Measurements from ENCODE around the gene MTX3. TPM values are rescaled to one million over a fixed set of nuclear protein-coding genes. Genes with fewer than 3 reads are reported as not detected.
A peak's percentile ranks its signal among the peaks of the same experiment; 100 is the strongest.

The MTX3 gene
- total RNA-seq, 6 experiments from 2014 or later = 4.4 to 9.1 (median 6.9) TPM

DNA sequence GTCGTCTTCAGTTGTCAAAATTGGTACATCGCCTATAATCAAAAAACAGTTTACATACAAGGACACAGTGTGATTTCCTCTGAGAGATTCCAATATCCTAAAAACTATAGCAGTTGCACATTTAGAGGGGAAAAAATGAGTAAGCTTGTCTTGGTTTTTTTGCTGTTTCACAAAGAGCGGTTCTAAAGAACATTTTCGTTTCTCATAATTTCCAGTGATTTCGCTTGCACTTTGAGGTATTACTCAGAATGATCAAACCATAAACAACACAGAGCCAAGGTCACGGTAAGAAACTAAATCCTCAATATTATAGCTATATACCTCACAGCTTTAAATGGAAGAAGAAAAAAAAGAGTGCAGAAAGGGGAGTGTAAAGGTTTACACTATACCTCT lies 861 bp downstream of the MTX3 start:
- H3K9me3 ChIP-seq = no peaks in the 10 kb centered on the region
- no peaks in the 10 kb centered on the region for H3K27me3 ChIP-seq
- ATAC-seq (no peak), DNase-seq (no peak)
- no peak overlapping the region for H3K27ac ChIP-seq
- 74% methylated on average over 6 of the region's 6 CpGs for WGBS (ENCODE audit: insufficient coverage, low coverage, low lambda C conversion rate, missing lambda C conversion rate)
- peaks cover 0 to 11% (median 3%) of the 10 kb centered on the region in 4 donors for H3K36me3 ChIP-seq
- intact Hi-C loops (cut with DNase I) = no loop called here
- TF ChIP-seq, protein P1, sequence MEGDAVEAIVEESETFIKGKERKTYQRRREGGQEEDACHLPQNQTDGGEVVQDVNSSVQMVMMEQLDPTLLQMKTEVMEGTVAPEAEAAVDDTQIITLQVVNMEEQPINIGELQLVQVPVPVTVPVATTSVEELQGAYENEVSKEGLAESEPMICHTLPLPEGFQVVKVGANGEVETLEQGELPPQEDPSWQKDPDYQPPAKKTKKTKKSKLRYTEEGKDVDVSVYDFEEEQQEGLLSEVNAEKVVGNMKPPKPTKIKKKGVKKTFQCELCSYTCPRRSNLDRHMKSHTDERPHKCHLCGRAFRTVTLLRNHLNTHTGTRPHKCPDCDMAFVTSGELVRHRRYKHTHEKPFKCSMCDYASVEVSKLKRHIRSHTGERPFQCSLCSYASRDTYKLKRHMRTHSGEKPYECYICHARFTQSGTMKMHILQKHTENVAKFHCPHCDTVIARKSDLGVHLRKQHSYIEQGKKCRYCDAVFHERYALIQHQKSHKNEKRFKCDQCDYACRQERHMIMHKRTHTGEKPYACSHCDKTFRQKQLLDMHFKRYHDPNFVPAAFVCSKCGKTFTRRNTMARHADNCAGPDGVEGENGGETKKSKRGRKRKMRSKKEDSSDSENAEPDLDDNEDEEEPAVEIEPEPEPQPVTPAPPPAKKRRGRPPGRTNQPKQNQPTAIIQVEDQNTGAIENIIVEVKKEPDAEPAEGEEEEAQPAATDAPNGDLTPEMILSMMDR (IDR thresholded peaks at IDR 0.05) = no peak
- no peak for TF ChIP-seq POLR2A (IDR thresholded peaks at IDR 0.05)
- peaks cover 0 to 8% (median 0%) of the 10 kb centered on the region in 4 donors for H3K4me1 ChIP-seq
- H3K4me3 ChIP-seq = peak overlapping the region; percentile 82 to 95 (median 94)

DNA sequence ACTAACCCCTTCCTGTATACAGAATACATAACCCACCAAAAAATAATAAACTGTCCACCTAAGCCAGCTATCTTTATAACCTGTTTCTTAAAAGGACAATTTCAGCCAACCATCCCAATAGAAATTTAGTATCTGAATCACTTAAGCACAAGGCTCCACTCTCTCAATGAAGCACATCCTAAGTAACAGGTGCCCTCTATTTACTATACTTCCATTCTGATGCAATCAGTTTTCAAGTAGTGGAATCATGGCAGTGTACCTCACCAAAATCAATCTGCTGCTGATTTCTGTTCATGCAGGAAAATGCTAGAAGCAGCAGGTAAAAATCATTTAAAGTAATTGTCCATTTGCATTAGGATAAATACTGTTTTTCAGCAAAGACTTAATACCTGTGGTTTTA lies 4.8 kb downstream of the MTX3 start:
- TF ChIP-seq, protein P1 (IDR thresholded peaks at IDR 0.05) = no peak
- no peak for TF ChIP-seq POLR2A (IDR thresholded peaks at IDR 0.05)
- Histone ChIP-seq H3K4me1 (peaks cover 0 to under 1% (median 0%) of the 10 kb centered on the region in 4 donors), H3K36me3 (peaks cover 0 to 32% (median 14%) of the 10 kb centered on the region in 4 donors), H3K9me3 (no peaks in the 10 kb centered on the region), H3K27me3 (no peaks in the 10 kb centered on the region), H3K27ac (no peak overlapping the region), H3K4me3 (no peak overlapping the region)
- intact Hi-C loops (cut with DNase I) = no loop called here
- ATAC-seq = no peak
- no peak for DNase-seq

DNA sequence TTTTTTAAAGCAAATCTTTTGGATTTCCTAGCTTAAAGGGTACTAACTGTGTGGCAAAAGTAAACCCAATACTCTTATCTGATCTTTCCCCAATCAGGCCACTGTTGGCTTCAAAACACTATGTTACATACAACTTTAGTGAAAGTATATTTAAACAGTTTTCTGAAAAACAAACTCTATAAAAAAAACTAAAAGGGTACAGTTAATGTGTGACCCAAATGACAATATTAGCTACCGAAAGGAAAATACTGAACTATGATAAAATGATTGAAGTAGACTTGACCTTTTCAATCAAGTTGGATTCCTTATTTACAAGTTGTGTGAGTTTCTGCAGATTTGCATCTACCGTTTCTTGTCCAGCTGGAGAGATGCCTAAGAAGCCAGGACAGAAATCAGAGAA lies 5.8 kb downstream of the MTX3 start:
- Histone ChIP-seq H3K9me3 (no peaks in the 10 kb centered on the region), H3K27ac (no peak overlapping the region), H3K27me3 (no peaks in the 10 kb centered on the region), H3K4me1 (no peaks in the 10 kb centered on the region), H3K4me3 (no peak overlapping the region), H3K36me3 (peaks cover 0 to 33% (median 14%) of the 10 kb centered on the region in 4 donors)
- 54% methylated on average over 2 of the region's 2 CpGs for WGBS (ENCODE audit: insufficient coverage, low coverage, low lambda C conversion rate, missing lambda C conversion rate)
- peak in 1 of 4 donors; percentile 45 for ATAC-seq
- no peak for DNase-seq
- intact Hi-C loops (cut with DNase I) = no loop called here
- TF ChIP-seq, protein P1 (IDR thresholded peaks at IDR 0.05) = no peak
- TF ChIP-seq POLR2A (IDR thresholded peaks at IDR 0.05) = no peak

DNA sequence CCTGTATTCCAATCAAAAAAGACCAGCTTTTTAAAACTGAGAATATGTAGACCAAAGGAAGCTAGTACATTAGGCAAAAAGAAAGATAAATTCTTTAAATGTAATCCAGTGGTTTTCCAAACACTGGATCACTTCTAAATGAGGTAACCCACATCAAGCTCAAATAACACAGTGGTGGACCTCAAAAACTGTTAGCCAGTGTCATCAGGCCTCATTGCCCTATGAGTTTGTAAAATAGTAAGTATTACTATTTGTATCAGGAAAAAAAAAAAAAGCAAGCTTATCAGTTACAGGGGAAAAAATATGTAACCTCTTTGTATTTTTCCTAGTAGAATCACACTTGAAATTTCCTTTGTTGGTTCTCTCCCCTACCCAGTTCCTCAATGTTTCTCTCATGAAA lies 6.7 kb downstream of the MTX3 start:
- no peaks in the 10 kb centered on the region for H3K4me1 ChIP-seq
- no peak overlapping the region for H3K27ac ChIP-seq
- no peak overlapping the region for H3K4me3 ChIP-seq
- no peak for ATAC-seq
- H3K27me3 ChIP-seq = no peaks in the 10 kb centered on the region
- DNase-seq = no peak
- H3K9me3 ChIP-seq = no peaks in the 10 kb centered on the region
- peaks cover 0 to 33% (median 14%) of the 10 kb centered on the region in 4 donors for H3K36me3 ChIP-seq
- intact Hi-C loops (cut with DNase I) = no loop called here
- TF ChIP-seq, protein P1 (IDR thresholded peaks at IDR 0.05) = no peak
- no peak for TF ChIP-seq POLR2A (IDR thresholded peaks at IDR 0.05)

DNA sequence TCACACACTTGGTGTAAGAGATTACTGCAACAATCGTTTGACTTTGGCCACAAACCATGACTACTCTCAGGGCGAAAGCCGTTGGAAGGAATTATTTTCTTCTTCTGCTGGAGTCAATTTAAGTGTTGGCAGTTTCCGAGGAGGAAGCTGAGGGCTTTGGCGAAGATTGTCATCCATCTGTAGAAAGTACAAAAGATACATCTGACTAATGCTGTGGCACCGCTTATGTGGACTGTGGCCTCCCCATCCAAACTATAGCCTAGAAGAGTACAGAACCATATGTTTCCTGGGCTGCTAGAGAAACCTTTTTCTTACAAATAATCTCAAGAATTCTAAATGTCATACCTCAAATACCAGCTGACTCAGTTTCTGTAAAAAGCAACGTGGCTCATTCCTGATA lies 7.4 kb downstream of the MTX3 start:
- DNase-seq (no peak), ATAC-seq (no peak)
- H3K4me3 ChIP-seq = no peak overlapping the region
- intact Hi-C loops (cut with DNase I) = no loop called here
- H3K9me3 ChIP-seq = no peaks in the 10 kb centered on the region
- H3K27ac ChIP-seq = no peak overlapping the region
- TF ChIP-seq, protein P1 (IDR thresholded peaks at IDR 0.05) = no peak
- H3K27me3 ChIP-seq = no peaks in the 10 kb centered on the region
- H3K4me1 ChIP-seq = no peaks in the 10 kb centered on the region
- peaks cover 0 to 37% (median 14%) of the 10 kb centered on the region in 4 donors for H3K36me3 ChIP-seq
- WGBS (ENCODE audit: insufficient coverage, low coverage, low lambda C conversion rate, missing lambda C conversion rate) = 91% methylated on average over 7 of the region's 7 CpGs
